ENCODE results near the gene NR3C2.
"Not testable (repeated sequence)": the region's sequence is repeated elsewhere in the genome, so short reads cannot be mapped to it uniquely, and the experiment has no call there.

Gene NR3C2

DNA sequence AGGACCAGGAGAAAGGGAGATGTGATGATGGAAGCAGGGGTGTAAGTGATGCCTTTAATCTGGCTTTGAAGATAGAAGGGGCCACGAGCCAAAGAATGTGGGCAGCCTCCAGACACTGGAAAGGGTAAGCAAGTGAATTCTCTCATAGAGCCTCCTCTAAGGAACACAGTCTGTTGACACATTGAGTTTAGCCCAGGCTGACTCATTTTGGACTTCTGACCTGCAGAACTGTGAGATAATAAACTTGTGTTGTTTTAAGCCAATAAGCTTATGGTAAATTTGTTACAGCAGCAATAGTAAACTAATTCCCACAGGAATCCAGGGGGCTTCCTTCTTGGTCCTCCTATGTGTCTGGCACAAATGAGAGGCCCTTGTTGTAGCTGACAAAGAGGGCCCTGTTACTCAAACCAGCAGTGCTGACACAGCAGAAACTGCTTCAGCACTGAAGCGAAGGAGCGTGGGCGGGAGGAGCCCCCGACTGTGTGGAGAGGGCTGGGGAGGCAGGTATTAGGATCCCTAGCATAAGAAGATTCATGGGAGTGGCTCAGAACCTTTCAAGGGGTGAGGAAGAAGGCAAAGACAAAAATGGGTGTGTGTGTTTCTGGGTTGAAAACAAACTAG is 268.7 kb downstream of the NR3C2 start:
- in situ Hi-C loops (cut with MboI; ENCODE audit: low sequenced_read_pairs): no loop called here

DNA sequence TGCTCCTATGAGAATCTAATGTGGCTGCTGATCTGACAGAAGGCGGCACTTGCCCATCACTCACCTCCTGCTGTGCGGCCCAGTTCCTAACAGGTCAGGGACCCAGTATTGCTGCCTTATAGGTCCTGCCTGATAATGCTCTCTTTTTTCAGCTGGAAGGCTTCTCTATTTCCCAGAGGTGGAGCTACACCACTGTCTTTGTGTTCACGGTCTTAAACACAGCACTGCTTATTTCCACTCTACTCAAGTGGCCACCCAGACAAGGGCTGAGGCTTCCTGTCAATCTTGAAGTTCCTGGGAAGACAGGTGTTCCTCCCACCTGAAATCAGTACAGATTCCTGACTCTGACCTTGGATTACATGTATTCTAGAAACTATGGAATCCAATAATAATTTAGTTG is 270.6 kb downstream of the NR3C2 start:
- in situ Hi-C loops (cut with MboI; ENCODE audit: low sequenced_read_pairs): no loop called here

DNA sequence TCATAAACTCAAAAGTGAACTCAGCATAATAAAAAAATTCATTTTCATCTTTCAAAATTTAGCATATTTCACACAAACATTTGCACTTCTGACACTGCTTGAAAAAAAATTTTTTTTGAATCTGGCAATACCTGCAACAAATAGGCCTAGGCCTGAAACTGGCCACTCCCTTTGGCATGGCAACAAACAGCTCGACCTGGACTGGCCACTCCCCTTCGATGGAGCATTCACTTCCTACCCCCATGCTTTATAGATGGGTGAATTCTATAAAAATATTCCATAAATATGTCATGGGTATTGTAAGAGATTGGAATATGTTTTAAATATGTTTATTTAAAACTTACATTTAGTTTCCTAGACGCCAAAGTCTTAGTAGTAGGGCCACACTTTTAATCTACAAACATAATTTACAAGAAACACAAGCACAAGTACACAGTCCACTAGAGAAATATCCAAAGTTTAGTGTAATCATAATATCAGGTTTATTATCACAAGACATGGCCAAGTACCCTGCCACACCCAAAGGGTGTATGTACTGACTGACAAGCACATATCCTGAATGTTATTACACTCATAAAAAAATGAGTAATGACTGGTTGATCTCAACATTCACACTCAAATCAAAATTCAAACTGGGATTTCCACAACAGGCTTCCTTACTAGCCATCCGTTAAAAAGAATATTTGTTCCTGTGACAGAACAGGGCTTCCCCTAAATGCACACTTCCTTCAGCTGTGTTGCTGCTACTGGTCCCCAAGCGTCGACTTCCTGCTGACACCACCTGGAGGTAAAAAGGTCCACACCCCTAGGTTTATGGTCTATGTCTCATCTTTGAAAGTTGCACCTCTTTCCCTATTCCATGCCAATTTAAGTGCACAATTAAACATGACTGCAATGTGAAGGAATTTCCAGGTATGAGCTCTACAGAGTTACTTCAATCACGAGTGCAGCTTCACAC is 271.5 kb downstream of the NR3C2 start:
- in situ Hi-C loops (cut with MboI; ENCODE audit: low sequenced_read_pairs): no loop called here

DNA sequence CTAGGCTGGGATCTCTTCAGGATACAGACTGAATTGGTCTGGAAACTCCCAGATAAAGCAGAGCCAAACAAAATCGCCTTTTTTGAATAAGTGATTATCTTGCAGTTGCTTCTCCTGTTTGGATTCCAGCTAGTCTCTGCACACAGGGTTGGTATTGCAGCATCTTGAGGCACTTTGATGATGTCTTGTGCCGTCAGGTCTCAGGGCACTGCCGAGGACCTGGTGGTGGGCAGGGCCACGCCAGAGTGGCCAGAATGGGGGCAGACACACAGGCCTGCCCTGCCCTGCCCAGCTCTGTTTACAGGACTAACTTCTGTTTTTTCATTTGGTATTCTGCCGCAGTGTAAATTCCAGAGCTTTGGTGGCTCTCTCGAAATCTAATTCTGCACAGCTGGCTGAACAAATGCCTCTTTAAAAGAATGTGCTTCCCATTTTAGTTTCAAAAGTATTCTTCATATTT is 276.1 kb downstream of the NR3C2 start:
- in situ Hi-C loops (cut with MboI; ENCODE audit: low sequenced_read_pairs): no loop called here

DNA sequence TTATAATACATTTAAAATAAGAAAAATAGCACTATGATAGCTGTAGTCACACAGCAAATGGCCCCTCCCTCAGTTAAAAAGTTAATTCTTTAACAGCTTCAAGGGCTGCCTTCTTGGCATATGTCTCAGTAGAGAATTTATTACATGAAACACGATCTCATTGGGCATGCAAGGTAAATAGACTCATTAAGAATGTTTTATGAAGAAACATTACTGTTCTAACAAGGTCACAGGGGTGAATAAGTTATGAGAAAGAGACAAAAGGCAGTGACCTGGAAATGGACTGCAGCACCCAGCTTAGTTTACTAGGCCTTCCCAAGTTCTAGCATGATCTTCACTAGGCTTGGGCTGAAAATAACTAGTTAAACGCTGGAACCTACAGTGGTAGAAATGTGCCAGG is 277.7 kb downstream of the NR3C2 start:
- in situ Hi-C loops (cut with MboI; ENCODE audit: low sequenced_read_pairs): no loop called here

DNA sequence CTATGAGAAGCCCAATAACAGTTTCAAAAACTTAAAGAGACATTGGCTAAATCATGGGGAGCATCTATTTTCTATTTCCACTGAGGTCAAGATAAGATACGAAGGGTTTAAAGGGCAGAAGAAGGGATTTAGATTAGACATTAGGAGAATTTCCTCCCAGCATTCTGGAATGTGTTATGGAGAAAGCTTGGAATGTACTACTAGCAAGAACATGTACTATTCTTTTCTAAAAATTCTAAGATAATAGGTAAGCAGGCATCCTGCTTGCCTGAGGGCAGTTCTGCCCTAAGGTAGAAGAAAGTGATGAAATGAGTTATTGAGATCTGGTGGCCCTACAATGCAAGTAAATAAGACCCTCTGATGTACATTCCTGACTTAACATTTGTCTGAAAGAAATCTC is 279.2 kb downstream of the NR3C2 start:
- in situ Hi-C loops (cut with MboI; ENCODE audit: low sequenced_read_pairs): no loop called here

DNA sequence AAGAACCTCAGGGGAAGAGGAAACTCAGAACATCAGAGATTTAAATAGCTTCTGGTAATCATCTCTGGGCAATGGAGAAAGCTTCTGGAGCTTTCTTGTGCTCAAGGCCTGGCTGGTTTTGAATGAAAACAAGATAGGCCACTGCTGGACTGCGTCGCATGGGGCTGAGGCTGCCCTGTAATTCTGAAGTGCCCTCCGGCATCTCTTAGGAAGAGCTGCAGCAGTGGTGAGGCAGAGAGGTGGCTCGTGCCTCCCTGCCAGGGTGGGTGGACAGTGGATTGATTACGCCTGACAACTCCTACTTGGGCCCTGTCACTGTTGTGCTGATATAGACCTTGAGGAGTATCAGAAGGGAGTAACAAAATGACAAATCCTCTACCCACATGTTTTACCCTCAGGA is 279.7 kb downstream of the NR3C2 start:
- in situ Hi-C loops (cut with MboI; ENCODE audit: low sequenced_read_pairs): no loop called here

DNA sequence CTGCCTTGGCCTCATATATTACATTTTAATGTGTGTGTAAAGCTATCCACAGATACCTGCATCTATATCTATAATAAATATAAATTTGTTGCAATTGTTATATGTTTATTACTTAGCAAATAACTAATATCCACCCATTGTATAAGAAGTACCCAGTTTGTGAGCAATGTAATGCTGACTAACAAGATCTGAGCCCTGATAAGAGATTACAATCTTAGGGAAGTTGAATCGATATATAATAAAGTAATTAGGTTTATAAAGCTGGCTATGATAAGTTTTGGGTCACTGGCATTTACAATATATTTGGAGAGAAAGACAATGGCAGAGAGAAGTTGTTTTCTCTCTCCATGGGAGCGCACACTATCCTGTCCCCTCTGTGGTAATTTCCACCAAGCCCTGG is 280.6 kb downstream of the NR3C2 start:
- in situ Hi-C loops (cut with MboI; ENCODE audit: low sequenced_read_pairs): no loop called here

DNA sequence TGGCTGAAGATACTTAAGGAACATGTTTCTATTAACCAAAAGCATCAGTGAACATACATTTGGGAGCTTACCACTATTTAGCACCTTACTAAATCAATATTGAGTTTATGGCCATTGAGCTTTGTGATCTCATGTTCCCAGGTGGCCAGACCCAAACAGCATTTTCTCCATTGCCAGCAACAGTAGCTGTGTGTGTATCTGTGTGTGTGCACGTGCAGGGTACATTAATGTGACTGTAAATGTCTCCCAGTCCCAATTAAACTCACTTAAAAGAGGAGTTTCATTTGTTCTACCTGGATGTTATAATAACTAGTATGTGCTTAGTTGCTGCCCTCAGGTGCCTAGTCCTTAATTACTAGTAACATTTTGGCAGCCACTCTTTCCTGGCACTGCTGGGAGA is 282.4 kb downstream of the NR3C2 start:
- in situ Hi-C loops (cut with MboI; ENCODE audit: low sequenced_read_pairs): no loop called here

DNA sequence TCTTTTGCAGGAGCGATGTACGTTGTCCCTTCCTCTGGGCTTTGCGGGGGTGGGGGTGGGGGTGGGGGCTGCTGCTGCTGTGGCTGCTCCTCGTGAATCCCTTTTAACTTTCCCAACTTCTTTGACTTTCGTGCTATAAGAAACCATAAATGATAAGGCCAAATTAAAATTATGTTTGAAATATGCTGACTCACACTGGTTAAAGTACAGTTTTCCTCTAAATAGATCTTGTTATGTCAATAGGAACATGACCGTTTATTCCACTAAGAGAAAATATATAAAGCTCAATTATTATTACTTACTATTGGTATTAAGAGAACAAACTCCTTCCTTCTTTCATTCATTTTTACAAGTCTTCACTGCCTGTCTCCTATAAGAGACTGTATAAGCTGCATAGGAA is 287.4 kb downstream of the NR3C2 start:
- in situ Hi-C loops (cut with MboI; ENCODE audit: low sequenced_read_pairs): no loop called here

DNA sequence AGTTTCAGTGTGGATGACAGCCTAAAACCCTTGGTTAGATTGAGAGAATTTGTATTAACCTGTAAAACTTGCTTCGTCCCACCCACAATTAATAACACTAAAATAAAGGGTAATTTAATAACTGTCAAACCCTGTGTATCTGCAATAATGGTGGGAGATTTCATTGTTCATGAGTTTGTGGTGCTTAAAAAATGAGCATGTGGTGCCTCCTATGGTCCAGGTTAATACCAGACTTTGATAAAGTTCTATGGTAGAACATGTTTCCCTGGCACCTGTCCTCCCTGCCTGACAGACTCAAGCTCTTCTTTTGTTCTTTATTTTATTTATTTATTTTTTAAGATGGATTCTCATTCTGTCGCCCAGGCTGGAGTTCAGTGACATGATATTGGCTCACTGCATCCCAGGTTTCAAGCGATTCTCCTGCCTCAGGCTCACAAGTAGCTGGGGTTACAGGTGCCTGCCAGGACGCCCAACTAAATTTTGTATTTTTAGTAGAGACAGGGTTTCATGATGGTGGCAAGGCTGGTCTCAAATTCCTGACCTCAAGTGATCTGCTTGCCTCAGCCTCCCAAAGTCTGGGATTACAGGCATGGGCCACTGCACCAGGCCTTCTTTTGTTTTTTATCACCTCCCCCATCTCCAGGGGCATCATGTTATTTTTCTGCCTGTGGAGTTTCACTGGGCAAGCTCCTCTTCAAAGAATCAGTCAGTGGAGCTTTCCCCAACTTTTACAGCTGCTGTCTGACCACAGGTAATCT is 289.2 kb downstream of the NR3C2 start:
- in situ Hi-C loops (cut with MboI; ENCODE audit: low sequenced_read_pairs): no loop called here

DNA sequence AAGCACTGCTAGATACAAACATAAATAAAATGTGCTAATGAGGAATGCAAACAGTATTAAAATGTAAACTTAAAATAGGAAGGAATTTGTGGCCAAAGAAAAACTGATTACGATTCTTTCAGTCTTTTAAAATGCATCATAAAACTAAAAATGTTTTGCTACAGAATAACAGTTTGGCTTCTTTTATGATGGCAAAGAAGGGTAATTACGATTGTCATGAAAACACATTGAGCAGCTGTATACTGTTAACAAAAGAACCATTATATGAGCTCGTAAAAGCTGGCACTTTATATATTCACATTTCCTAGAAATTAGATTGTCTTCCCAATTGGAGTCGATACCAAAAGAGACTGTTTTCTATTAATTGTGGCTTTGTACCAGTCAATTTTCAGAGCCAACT is 290.4 kb downstream of the NR3C2 start:
- in situ Hi-C loops (cut with MboI; ENCODE audit: low sequenced_read_pairs): no loop called here

DNA sequence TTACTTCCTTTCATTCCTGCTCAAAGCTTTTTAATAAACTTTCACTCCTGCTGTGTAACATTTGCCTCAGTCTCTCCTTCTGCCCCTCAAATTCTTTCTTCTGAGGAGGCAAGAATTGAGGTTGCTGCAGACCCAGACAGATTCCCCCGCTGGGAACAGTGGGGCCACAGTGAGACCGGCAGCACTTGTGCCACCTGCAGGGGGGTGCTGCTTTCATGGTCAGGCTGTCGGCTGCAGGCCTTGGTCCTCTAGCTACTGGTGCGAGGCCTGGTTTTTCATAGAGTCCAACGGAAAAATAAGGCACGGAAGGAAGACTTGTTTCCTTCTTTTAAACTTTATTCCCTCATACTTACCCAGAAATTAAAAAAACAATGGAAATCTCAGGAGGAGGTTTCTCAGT is 296.7 kb downstream of the NR3C2 start:
- in situ Hi-C loops (cut with MboI; ENCODE audit: low sequenced_read_pairs): no loop called here

DNA sequence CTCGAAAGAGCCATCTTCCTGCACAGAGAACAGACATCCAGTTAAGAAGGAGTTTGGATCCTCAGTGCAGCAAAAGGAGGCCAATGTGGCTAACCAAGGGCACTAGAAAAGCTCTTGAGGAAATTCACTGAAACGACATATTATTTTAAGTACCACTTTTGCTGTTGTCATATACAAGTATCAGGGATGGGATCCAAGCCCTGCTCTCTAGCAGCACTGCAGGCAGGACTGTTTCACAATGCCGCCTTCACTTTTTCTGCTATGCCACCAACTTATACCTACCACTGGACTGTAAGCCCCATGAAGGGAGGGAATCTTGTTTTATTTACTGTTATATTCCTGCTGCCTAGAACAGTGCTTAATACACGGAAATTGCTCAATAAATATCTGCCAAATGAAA is 299.0 kb downstream of the NR3C2 start:
- in situ Hi-C loops (cut with MboI; ENCODE audit: low sequenced_read_pairs): no loop called here

DNA sequence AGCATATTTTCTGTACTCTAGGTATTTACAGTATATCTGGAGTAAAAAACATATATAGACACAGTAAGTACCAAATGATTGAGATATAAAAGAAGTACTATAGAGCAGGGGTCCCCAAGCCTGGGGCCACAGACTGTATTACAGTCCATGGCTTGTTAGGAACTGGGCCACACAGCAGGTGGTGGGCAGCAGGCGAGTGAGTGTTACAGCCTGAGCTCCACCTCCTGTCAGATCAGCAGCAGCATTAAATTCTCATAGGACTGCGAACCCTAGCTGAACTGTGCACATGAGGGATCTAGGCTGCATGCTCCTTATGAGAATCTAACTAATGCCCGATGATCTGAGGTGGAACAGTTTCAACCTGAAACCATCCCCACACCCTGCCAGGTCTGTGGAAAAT is 300.7 kb downstream of the NR3C2 start:
- in situ Hi-C loops (cut with MboI; ENCODE audit: low sequenced_read_pairs): no loop called here

DNA sequence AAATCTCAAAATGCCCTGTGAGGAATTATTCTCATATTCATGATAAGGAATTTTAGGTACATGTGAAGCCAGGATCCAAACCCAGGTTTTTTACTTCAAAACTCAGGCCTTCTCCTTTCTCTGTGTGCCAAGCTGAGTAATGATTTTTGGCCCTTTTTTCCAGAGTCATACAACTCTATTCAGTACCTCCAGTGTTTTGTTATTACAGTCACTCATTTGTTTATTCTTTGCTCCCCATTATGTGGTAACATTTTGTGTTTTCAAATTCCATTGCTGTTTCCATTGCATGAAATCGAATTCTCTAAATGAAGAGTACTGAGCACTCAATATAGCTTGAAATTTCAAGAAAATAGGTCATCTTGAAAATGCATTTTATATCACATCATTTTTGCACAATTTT is 315.4 kb downstream of the NR3C2 start:
- in situ Hi-C loops (cut with MboI; ENCODE audit: low sequenced_read_pairs): no loop called here

DNA sequence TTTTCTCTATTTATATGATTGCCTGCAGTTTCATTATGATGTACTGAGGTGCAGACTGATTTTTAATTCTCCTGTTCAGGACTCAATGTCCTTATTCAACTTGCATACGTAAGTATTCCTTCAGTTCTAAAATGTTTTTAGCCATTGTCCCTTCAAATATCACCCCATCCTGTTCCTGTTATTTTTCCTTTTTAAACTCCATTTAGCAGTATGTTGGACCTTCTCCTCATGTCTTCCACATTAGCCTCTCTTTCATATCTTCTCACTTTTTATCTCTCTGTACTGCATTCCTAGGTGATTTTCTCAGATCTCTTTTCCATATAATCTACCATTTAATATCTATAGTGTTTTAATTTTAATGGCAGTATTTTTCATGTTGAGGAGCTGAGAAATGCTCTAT is 317.7 kb downstream of the NR3C2 start:
- in situ Hi-C loops (cut with MboI; ENCODE audit: low sequenced_read_pairs): no loop called here

DNA sequence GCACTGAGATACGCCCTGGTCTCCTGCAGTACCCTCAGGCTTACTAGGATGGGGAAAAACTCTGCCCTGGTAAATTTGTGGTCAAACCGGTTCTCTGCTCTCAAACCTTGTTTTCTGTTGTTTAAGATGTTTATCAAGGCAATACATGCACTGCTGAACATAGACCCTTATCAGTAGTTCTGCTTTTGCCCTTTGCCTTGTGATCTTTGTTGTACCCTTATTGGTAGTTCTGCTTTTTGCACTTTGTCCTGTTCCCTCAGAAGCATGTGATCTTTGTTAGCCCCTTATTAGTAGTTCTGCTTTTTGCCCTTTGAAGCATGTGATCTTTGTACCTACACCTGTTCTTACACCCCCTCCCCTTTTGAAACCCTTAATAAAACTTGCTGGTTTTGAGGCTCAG is 319.1 kb downstream of the NR3C2 start:
- in situ Hi-C loops (cut with MboI; ENCODE audit: low sequenced_read_pairs): not testable (repeated sequence)

DNA sequence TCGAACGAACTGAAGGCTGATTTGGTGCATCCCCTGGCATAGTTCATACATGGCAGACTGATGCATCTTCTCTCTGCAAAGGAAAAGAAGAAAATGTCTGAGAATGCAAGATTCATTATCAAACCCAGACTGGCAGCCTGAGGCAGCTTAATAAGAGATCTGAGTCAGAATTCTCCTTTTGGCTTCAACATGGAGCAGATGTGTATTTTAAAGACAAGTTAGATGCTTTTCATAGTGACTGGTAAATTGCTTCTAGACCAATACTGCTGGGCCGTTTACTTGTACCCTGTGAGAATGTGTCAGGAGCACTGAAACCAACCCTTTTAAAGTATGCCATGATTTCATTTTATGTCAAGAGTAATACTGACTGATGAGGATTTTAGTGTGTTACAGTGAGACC is 322.0 kb downstream of the NR3C2 start:
- in situ Hi-C loops (cut with MboI; ENCODE audit: low sequenced_read_pairs): no loop called here

DNA sequence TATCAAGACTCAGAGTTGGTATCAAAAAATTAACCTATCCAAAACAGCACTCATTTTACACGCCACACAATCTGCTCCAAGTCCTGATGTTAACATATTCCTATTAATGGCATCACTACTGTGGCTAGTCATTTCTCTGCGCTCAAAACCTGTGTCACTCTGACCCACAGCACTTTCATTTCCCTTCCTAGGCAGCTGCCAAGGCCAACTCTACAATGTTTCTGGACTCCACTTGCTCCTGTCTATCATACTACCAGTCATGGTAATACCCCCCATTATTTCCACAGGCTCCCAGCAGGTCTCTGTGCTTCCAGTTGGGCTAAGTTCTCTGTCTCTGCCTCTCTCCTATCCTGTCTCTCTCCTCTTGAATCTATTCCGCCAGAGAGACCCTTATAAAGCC is 323.6 kb downstream of the NR3C2 start:
- in situ Hi-C loops (cut with MboI; ENCODE audit: low sequenced_read_pairs): no loop called here

DNA sequence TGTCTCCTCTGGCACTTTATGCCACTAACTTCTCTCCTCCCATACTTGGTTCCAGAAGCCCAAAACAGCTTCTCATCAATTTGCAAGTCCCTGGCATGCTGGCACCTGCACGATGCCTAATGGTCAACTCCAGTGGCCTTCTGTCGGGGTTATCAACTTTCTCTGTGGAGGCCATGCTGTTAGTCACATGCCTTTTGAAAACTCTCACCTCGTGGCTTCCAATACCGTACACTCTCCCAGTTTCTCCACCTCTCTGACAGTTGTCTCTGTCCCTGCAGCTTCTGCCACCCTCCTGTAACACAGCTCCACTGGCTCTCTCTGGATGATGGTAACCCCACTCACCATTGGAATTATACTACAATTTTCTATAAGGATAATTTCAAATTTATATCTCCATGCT is 324.0 kb downstream of the NR3C2 start:
- in situ Hi-C loops (cut with MboI; ENCODE audit: low sequenced_read_pairs): no loop called here

DNA sequence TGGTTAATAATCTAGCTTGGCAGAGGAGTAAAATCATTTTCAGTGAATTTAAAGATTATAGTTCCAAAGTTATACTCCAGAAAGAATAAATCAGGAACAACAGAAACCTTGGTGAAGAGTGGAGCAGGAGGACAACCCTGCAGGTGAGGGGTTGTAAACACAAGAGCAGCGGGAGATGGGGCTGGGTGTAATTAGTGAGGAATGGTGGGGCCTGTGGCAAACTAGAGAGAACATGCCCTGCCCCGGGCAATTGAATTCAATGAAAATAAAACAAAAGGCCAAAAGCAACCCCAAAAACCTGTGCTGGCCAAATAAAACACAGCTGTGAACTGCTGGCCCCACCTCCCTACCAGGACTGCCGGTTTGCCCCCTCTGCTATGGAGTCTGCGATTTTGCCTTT is 325.2 kb downstream of the NR3C2 start:
- in situ Hi-C loops (cut with MboI; ENCODE audit: low sequenced_read_pairs): no loop called here

All from HL-60/S4 (cell line).